A172 (cell line): ENCODE measurements around the gene FAM163B. TPM values are rescaled to one million over a fixed set of nuclear protein-coding genes. Genes with fewer than 3 reads are reported as not detected.

ENCODE experiments used
- DNase-seq: peaks from one replicate; pipeline ENCODE4 v3.0.0-alpha.2; 2015; ENCODE audit warnings: low spot score
- total RNA-seq: library from RNA; depleted of rRNA; stranded (reverse); fragments of >200 nt; shearing (Covaris generic); gene quantifications from 2 replicates; pipeline ENCODE4 v1.2.3, GENCODE V29; 2014

Gene FAM163B
- total RNA-seq, 1 experiment from 2014 or later, result not detected

DNA sequence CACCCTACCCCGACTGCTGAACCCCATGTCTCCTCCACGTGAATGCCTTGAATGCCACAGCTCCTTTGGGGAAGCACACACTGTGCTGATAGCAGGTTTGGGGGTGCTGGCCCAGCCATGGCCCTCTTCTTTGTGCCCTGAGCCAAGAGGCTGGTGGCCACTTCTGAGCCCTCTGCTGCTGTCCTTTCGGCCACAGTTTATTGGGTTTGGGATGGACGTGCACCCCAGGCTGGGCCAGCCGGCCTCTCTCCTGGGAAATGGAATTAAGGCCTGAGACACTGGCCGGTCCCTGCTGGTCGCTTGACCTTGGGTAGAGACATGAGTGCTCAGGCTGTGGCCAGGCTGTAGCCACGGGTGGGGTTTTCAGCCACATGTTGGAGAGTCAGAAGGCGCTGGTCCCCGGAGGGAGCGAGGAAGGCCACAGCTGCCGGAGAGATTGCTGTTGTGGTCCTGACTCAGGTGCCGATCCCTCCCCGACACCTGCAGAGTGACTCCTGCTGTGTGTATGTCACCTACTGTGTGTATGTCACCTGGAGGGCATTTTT is 26.6 kb downstream of the FAM163B start:
- DNase-seq, result no peak

DNA sequence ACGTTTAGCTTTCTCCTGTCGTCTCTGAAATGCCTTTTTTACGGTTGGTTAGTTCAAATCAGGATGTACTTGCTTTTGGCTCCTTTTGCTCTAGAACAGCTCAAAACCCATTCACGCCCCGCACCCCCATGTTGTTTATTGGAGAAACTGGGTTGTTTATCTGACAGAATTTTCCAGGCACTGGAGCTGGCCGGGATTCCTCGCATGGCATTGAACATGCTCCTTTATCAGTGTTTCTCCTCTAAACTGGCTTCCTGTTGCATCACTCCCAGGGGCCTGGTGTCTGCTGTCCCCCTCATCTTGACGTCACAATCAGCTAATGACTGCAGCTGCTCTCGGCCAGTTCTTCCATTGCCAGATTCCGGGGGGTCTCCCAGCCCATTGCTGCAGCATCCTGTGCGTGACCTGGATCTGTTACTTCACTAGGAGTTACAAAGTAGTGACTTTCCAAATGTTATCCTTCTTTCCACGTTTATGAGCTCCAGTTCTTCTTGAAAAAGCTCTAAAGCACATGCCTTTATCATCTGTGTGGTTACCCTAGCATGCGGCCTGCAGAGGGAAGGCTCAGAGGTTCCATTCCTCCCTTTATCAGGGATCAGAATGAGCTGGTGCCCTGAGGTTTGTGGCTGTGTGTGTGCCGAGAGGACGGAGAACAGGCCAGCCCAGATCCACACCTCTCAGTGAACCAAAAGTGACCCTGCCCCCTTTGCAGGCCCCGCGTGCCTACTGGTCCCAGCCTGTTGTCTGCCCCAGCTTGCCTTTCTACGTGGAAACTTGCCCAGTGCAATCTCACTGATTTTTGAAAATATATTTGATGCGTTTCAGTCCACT is 27.5 kb downstream of the FAM163B start:
- no peak for DNase-seq

GRCh38 chr9:133581011-133581410 is 28.2 kb downstream of the FAM163B start:
- no peak for DNase-seq

GRCh38 chr9:133580419-133580738 is 28.8 kb downstream of the FAM163B start:
- no peak for DNase-seq

DNA sequence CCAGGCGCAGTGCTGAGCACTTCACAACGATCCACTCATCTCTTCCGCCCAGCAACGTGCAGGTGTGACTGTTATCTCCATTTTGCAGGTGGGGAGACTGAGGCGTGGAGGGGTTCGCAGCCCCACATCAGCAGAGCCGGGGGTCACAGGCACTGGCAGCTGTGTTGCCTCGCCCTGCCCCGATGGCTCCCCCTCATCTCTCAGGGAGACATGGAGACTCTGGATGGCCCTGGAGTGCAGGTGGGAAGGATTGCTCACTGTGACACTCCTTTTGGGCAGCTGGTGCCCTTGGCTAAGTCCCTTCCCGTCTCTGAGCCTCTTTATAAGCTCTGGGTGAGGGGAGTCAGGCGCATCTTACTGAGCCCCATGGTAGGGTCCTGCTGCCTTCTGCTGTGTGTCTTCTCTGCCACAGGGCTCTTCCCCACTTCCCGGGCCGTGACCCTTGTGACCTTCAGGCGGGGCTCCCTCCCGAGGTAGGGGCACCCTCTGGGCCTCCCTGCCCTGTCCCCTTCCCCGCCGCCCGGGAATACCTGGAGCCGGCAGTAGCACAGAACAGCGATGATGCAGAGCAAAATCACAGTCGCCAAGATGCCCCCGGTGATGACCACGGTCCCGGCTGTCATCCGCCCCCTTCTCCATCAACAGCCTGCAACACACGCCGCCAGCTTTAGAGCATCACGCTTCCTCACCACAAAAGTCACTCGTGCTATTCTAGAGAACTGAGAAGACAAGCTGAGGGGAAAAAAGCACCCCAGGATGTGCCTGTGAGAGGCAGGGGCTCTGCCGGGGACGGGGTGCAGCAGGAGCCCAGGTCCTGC is 29.4 kb downstream of the FAM163B start:
- DNase-seq, result no peak

DNA sequence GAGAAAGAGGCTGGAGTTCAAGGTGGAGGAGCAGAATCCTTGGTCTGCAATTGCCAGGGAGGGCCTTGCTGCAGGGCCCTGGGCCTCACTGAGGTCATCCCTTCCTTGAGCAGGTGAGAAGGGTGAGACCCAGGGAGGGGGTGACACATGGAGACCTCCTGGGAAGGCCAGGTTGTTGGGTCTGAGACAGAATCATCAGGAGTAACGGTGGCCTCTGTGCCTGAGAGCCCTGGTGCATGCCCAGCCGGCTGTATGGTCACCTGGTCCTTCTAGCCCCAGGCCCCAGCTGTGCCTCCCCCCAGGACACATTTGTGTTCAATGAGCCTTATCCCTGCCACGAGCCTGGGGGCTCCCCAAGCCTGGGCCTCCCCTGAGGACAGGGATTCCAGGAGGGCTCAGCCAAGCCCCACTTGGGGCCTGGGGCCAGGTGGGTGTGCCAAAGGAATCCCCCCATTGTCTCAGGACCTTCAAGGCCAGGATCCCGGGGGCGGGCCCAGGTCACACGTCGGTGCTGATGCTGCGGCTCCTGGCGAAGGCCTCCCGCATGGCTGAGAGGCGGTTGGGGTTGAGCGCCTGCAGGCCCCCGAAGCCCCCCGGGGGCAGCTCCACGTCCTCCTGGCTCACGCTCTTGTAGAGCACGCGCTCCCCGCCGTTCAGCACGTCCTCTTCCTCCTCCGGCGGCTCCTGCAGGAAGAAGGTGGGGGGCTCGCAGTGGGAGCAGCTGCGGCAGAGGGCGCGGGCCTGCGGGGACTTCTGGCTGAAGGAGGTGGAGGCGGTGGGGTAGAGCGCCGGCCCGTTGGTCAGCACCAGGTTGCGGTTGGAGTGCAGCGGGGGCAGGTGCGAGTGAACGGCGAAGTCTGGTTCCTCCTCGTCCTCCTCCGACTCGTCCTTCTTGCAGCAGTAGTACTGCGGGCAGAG is 30.4 kb downstream of the FAM163B start:
- DNase-seq, result no peak

- DNase-seq, result no peak
Observed at GRCh38 chr9:133577737-133578112, 31.5 kb downstream of the FAM163B start.

GRCh38 chr9:133576875-133577736 is 32.1 kb downstream of the FAM163B start:
- no peak for DNase-seq

- no peak for DNase-seq
Observed at GRCh38 chr9:133576031-133576874, 32.9 kb downstream of the FAM163B start.

DNA sequence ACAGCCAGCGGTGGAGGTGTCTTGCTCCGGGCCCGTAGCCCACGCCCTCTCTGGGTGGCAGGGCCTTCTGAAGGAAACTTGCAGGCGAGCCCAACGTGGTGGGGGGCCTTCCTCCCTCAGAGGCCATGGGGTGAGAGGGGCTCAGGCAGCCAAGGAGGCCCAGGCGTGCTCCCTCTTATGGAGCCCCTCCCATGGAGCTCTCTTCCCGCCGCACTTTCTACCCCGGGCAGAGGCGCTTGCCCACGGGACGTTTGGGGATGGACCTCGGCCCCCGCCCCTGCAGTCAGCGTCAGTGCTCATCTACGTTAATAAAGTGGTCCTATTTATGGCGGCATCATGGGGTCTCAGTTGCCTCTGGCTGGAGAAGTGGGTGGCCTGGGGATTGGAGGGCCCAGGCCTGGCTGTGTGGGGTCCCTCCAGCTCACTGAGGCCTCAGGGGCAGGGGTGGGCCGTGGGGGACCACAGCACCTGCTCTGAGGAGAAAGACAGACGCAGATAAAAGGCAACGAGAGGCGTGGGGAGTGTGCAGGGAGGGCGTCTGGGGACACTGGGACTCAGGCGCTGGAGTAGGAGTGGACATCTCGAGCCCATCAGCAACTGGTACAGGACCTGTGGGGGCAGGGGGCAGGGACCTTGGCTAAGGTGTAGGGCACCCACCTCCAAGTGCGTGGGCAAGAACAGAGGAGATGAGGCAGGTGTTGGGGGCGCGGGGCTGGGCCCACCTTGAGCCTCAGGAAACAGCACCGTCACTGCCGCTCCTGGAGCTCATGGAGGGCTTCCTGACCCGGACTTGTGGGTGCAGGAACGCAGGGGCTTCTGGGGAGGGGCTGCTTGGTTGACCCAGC is 33.8 kb downstream of the FAM163B start:
- no peak for DNase-seq

DNA sequence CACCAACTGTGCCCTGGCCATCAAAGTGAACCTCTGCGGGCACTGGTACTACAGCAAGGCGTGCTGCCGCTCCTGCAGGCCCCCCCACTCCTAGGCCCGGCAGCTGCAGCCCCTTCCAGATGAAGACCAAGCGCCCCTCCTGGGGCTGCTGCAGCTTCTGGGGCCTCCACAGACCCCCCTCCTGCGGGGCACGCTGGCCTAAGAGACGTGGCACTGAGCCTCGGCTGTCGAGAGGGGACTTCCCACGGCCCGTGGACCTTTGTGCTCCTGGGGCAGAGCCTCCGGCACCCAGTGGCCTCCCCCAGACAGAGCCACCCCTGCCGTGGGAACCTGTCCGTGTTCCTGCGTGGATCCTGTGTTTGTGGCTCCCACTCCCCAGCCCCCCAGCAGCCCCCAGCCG is 34.4 kb downstream of the FAM163B start:
- no peak for DNase-seq

DNA sequence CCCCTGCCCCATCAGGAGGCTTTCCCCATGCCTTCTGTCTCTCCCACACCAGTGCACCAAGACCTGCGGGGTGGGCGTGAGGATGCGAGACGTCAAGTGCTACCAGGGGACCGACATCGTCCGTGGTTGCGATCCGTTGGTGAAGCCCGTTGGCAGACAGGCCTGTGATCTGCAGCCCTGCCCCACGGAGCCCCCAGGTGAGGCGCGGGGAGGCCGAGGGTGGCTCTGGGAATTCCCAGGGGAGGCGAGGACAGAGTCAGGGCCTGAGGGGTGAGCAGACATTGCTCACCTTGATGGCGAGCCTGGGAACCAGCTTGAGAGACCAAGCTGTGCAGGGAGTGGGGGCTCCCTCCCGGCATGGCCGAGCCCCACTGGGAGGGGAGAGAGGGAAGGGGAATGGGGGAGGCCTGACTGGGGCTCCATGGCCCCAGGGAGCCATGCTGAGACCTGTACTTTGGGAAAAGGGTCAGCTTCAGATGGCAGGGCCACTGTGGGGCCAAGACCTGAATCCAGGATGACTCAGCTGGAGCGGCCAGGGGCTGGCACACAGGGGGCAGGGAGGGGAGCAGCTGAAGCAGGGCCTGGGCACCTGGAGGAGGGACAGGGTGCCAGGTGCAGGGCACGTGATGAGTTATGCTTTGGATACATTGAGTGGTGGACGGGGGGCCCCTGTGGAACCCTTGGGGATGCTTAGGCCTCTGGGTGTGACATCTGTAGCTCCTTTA is 35.2 kb downstream of the FAM163B start:
- DNase-seq, result no peak

GRCh38 chr9:133572821-133573361 is 36.3 kb downstream of the FAM163B start:
- DNase-seq, result no peak

GRCh38 chr9:133571896-133572595 is 37.1 kb downstream of the FAM163B start:
- no peak for DNase-seq

DNA sequence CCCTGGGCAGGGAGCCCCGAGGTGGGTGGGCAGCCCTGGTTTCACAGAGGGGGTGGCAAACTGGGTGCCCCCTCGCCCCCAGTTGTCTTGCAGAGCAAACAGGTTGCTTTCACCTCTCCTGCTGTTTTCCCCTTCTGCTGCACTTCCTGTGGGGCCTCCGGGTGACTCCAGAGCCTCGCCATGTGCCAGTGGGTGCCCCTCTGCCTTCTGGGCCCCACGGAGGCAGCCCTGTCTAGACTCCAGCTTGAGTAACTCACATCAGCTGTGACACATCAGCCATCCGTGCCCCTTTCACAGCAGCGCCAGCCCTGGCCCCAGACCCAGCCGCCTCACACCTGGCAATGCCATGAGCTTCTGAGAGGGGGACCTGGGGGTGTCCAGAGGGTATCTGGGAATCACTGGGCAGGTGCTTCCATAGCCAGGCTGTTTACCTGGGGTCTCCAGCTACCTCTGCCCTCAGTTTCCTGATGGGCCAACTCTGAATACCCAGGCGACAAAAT is 37.7 kb downstream of the FAM163B start:
- no peak for DNase-seq

- no peak for DNase-seq
Observed at GRCh38 chr9:133570691-133571080, 38.5 kb downstream of the FAM163B start.
